H9 (cell line): Measurements from ENCODE around the gene GALNS. TPM values are rescaled to one million over a fixed set of nuclear protein-coding genes. Genes with fewer than 3 reads are reported as not detected.

Source experiments
- DNase-seq: peaks from one replicate; pipeline ENCODE4 v3.0.0-alpha.2; 2017
- H2AFZ ChIP-seq: one replicate; pipeline ENCODE4 v1.6.1; 2013; ENCODE audit warnings: mild to moderate bottlenecking, low read length, control low read depth, moderate library complexity
- H2AK5ac ChIP-seq: 2 replicates; pipeline ENCODE4 v1.6.1; 2013; ENCODE audit warnings: low read length, control low read depth, mixed read lengths; ENCODE audit not compliant: insufficient read length
- H2BK120ac ChIP-seq: one replicate; pipeline ENCODE4 v1.6.1; 2013; ENCODE audit warnings: low read depth, mild to moderate bottlenecking, low read length, control low read depth, inconsistent platforms; ENCODE audit not compliant: poor library complexity, severe bottlenecking
- H2BK12ac ChIP-seq: 2 replicates; pipeline ENCODE4 v1.6.1; 2013; ENCODE audit warnings: low read length, control low read depth, mixed read lengths, low read depth; ENCODE audit not compliant: insufficient read length
- H2BK15ac ChIP-seq: 2 replicates; pipeline ENCODE4 v1.6.1; 2013; ENCODE audit warnings: low read depth, low read length, control low read depth
- H2BK20ac ChIP-seq: one replicate; pipeline ENCODE4 v1.6.1; 2013; ENCODE audit warnings: low read depth, mild to moderate bottlenecking, low read length, control low read depth, inconsistent platforms; ENCODE audit not compliant: poor library complexity, severe bottlenecking
- H2BK5ac ChIP-seq: 2 replicates; pipeline ENCODE4 v1.6.1; 2013; ENCODE audit warnings: low read length, control low read depth, mixed read lengths; ENCODE audit not compliant: insufficient read length
- H3K14ac ChIP-seq: 2 replicates; pipeline ENCODE4 v1.6.1; 2013; ENCODE audit warnings: low read length, control low read depth; ENCODE audit not compliant: insufficient read depth
- H3K18ac ChIP-seq: 2 replicates; pipeline ENCODE4 v1.6.1; 2013; ENCODE audit warnings: low read depth, mild to moderate bottlenecking, mixed read lengths, low read length, control low read depth; ENCODE audit not compliant: insufficient read length
- H3K23ac ChIP-seq: 2 replicates; pipeline ENCODE4 v1.6.1; 2013; ENCODE audit warnings: low read length, control low read depth, mixed read lengths, low read depth; ENCODE audit not compliant: insufficient read length
- H3K23me2 ChIP-seq: 2 replicates; pipeline ENCODE4 v1.6.1; 2013; ENCODE audit warnings: low read depth, mild to moderate bottlenecking, mixed read lengths, low read length, control low read depth; ENCODE audit not compliant: insufficient read length, poor library complexity, severe bottlenecking
- H3K27ac ChIP-seq: 2 replicates; pipeline ENCODE4 v1.5.1; 2013; ENCODE audit warnings: low read length, control low read depth, mixed read lengths, low read depth; ENCODE audit not compliant: insufficient read length
- H3K27me3 ChIP-seq: 2 replicates; pipeline ENCODE4 v1.6.1; 2013; ENCODE audit warnings: low read length, control low read depth, inconsistent platforms; ENCODE audit not compliant: insufficient read depth
- H3K4ac ChIP-seq: 2 replicates; pipeline ENCODE4 v1.6.1; 2013; ENCODE audit warnings: low read depth, mild to moderate bottlenecking, control low read depth, inconsistent platforms, low read length, moderate library complexity
- H3K4me1 ChIP-seq: 2 replicates; pipeline ENCODE4 v1.6.1; 2013; ENCODE audit warnings: low read length, control low read depth, inconsistent platforms; ENCODE audit not compliant: insufficient read depth
- H3K4me2 ChIP-seq: 2 replicates; pipeline ENCODE4 v1.6.1; 2013; ENCODE audit warnings: low read length, control low read depth, mixed read lengths; ENCODE audit not compliant: insufficient read length, insufficient read depth
- H3K56ac ChIP-seq: 2 replicates; pipeline ENCODE4 v1.6.1; 2013; ENCODE audit warnings: low read depth, mild to moderate bottlenecking, mixed read lengths, low read length, control low read depth; ENCODE audit not compliant: insufficient read length
- H3K79me1 ChIP-seq: 2 replicates; pipeline ENCODE4 v1.6.1; 2013; ENCODE audit warnings: low read depth, mild to moderate bottlenecking, moderate library complexity, low read length, control low read depth, inconsistent platforms; ENCODE audit not compliant: insufficient read depth, poor library complexity, severe bottlenecking
- H3K79me2 ChIP-seq: 2 replicates; pipeline ENCODE4 v1.6.1; 2013; ENCODE audit warnings: low read length, control low read depth, inconsistent platforms; ENCODE audit not compliant: insufficient read depth
- H3K9ac ChIP-seq: 2 replicates; pipeline ENCODE4 v1.6.1; 2013; ENCODE audit warnings: low read length, control low read depth, mixed read lengths; ENCODE audit not compliant: insufficient read length; ENCODE audit errors: extremely low read depth
- H3K9me3 ChIP-seq: one replicate; pipeline ENCODE4 v1.6.1; 2013; ENCODE audit warnings: low read depth, low read length, inconsistent platforms; ENCODE audit not compliant: control insufficient read depth
- H3T11ph ChIP-seq: one replicate; pipeline ENCODE4 v1.6.1; 2013; ENCODE audit warnings: mild to moderate bottlenecking, low read length, control low read depth, inconsistent platforms
- H4K20me1 ChIP-seq: one replicate; pipeline ENCODE4 v1.6.1; 2013; ENCODE audit not compliant: control insufficient read depth, insufficient read length, insufficient read depth
- H4K5ac ChIP-seq: 2 replicates; pipeline ENCODE4 v1.6.1; 2013; ENCODE audit warnings: low read depth, mild to moderate bottlenecking, mixed read lengths, low read length, control low read depth; ENCODE audit not compliant: insufficient read length
- H4K8ac ChIP-seq: replicated peaks from 2 replicates; pipeline ENCODE4 v1.6.1; 2013; ENCODE audit warnings: low read length, control low read depth, mixed read lengths, low read depth; ENCODE audit not compliant: insufficient read length
- H4K91ac ChIP-seq: 2 replicates; pipeline ENCODE4 v1.6.1; 2013; ENCODE audit warnings: low read depth, mild to moderate bottlenecking, moderate library complexity, mixed read lengths, low read length, control low read depth; ENCODE audit not compliant: insufficient read length
- H3K27ac Mint-ChIP-seq, 3 experiments: 2 replicates in 2 of 3; 3 replicates in 1 of 3; pipeline ENCODE4 v1.8.0; 2020 to 2021; ENCODE audit warnings: mixed read lengths in 3 of 3, mild to moderate bottlenecking in 1 of 3, moderate library complexity in 1 of 3
- H3K27me3 Mint-ChIP-seq: 2 replicates; pipeline ENCODE4 v1.8.0; 2021; ENCODE audit warnings: low read depth, mild to moderate bottlenecking, moderate library complexity, mixed read lengths
- H3K36me3 Mint-ChIP-seq, 3 experiments: 2 replicates in 2 of 3; 3 replicates in 1 of 3; pipeline ENCODE4 v1.8.0; 2020 to 2021; ENCODE audit warnings: low read depth in 3 of 3, mixed read lengths in 3 of 3; ENCODE audit not compliant: insufficient read depth in 1 of 3
- H3K4me1 Mint-ChIP-seq, 2 experiments: 2 replicates each; pipeline ENCODE4 v1.8.0; 2020; ENCODE audit warnings: mixed read lengths in 2 of 2
- H3K4me3 Mint-ChIP-seq, 2 experiments: 2 replicates in 1 of 2; 3 replicates in 1 of 2; pipeline ENCODE4 v1.8.0; 2020 to 2021; ENCODE audit warnings: mild to moderate bottlenecking in 2 of 2, mixed read lengths in 2 of 2, moderate library complexity in 1 of 2
- H3K9me3 Mint-ChIP-seq, 2 experiments: 2 replicates in 1 of 2; 3 replicates in 1 of 2; pipeline ENCODE4 v1.8.0; 2020; ENCODE audit warnings: mild to moderate bottlenecking in 2 of 2, mixed read lengths in 2 of 2, moderate library complexity in 1 of 2
- WGBS: extraction: QIAGEN DNeasy Blood & Tissue Kit; methylation state at CpG from one replicate; pipeline ENCODE4 v1.1.7; 2013; ENCODE audit warnings: missing lambda C conversion rate, low lambda C conversion rate, mixed read lengths; ENCODE audit not compliant: insufficient read length; ENCODE audit errors: extremely low coverage; 5-methylcytosine and 5-hydroxymethylcytosine counted together
- total RNA-seq: library from RNA; stranded (reverse); gene quantifications from 2 replicates; pipeline ENCODE4 v1.2.1, GENCODE V29; 2021
- TF ChIP-seq, protein P1 (sequence below): fragments of 200-600 bp; sonication (generic); conservative IDR thresholded peaks from 3 replicates; pipeline ENCODE4 v1.8.0; 2021; ENCODE audit warnings: antibody characterized with exemption, mild to moderate bottlenecking

The GALNS gene
- total RNA-seq, 1 experiment from 2014 or later, result 20.3 TPM

DNA sequence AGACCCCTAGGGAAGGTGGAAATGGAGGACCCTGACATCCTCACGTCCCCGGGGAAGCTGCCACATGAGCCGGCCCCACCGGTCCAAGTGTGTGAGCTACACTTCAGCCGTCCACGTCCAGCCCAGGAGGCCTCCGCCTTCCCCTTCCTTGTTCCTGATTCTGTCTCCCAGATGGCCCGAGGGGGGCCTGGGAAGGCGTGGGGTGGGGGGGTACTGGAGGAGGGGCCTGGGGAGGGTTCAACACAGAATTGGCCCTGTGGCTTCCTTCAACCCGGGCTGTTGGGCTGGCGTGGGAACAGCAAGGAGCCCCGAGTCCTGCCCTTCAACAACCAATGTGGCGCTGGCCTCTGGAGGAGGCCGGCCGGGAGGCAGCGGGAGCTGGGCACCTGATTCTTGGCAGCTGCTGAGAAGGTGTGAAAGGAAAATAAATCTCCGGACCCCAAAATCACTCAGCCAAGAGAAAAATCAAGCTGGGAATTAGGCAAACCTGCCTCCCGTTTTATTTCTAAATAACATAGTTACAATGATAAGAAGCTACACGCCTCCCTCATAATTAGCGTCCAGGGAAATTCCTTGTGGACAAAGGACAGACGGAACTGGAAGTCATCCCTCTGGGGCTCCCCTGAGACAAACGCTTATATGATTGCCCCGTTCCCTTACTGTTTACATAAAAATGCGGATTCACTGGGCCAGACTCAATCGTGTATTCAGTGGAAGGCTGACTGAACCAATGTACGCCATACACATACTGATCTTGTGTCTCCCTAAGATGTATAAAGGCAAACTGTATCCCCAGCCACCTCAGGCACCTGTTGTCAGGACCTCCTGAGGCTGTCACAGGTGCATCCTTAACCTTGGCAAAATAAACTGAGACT, 43.2 kb downstream of the GALNS start:
- Histone ChIP-seq H2AFZ (no peak overlapping the region), H4K8ac (no peak overlapping the region), H3K14ac (no peak overlapping the region), H3K79me2 (peaks cover 3% of the 10 kb centered on the region; the same call in 1 of the 2 replicates), H3K4me1 (no peaks in the 10 kb centered on the region), H3K23ac (no peak overlapping the region), H3K79me1 (no peaks in the 10 kb centered on the region), H3K4ac (no peak overlapping the region), H4K20me1 (peaks cover 3% of the 10 kb centered on the region), H2BK12ac (no peak overlapping the region), H3K4me2 (no peak overlapping the region), H3K18ac (no peak overlapping the region), H2BK5ac (no peak overlapping the region), H2BK15ac (no peak overlapping the region), H2BK20ac (no peak overlapping the region), H3K9me3 (no peaks in the 10 kb centered on the region), H4K5ac (no peak overlapping the region), H3K23me2 (peaks cover 9% of the 10 kb centered on the region), H3K27ac (no peak overlapping the region), H3T11ph (no peak overlapping the region), H2AK5ac (no peak overlapping the region), H3K27me3 (no peaks in the 10 kb centered on the region), H4K91ac (no peak overlapping the region), H3K56ac (no peak overlapping the region), H2BK120ac (no peak overlapping the region), H3K9ac (no peak overlapping the region)
- no peak for DNase-seq
- no peaks in the 10 kb centered on the region; the same call in 1 of the 2 replicates for H3K27me3 Mint-ChIP-seq
- peaks cover 7 to 25% (median 17%) of the 10 kb centered on the region in 3 experiments; a peak in 6 of 7 replicates for H3K36me3 Mint-ChIP-seq
- peak overlapping the region; percentile 24 to 40; a peak in 3 of 5 replicates for H3K4me3 Mint-ChIP-seq
- H3K4me1 Mint-ChIP-seq, result peaks cover 6 to 10% of the 10 kb centered on the region in 2 experiments
- no CpG with 5 or more reads among the region's 26 CpGs for WGBS
- H3K9me3 Mint-ChIP-seq, result no peaks in the 10 kb centered on the region
- TF ChIP-seq, protein P1, sequence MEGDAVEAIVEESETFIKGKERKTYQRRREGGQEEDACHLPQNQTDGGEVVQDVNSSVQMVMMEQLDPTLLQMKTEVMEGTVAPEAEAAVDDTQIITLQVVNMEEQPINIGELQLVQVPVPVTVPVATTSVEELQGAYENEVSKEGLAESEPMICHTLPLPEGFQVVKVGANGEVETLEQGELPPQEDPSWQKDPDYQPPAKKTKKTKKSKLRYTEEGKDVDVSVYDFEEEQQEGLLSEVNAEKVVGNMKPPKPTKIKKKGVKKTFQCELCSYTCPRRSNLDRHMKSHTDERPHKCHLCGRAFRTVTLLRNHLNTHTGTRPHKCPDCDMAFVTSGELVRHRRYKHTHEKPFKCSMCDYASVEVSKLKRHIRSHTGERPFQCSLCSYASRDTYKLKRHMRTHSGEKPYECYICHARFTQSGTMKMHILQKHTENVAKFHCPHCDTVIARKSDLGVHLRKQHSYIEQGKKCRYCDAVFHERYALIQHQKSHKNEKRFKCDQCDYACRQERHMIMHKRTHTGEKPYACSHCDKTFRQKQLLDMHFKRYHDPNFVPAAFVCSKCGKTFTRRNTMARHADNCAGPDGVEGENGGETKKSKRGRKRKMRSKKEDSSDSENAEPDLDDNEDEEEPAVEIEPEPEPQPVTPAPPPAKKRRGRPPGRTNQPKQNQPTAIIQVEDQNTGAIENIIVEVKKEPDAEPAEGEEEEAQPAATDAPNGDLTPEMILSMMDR, result no peak
- H3K27ac Mint-ChIP-seq, result no peak overlapping the region
